Measurements from ENCODE around the gene LAMTOR3. TPM values are rescaled to one million over a fixed set of nuclear protein-coding genes. Genes with fewer than 3 reads are reported as not detected.

The LAMTOR3 gene
- total and polyA plus RNA-seq, 10 of the 15 experiments (the other 5 are each of a cell fraction or from before 2014, with no cell fraction given), result 30.1 to 120 (median 65.5) TPM

- TF ChIP-seq ZBTB40 (IDR thresholded peaks at IDR 0.05; ENCODE audit: borderline replicate concordance) (no peak), NR2C1 (IDR thresholded peaks at IDR 0.05) (no peak), PAX8 (IDR thresholded peaks at IDR 0.05) (no peak), BRCA1 (IDR thresholded peaks at IDR 0.05; ENCODE audit: low read depth, low read length) (no peak), POLR2AphosphoS5 (IDR thresholded peaks at IDR 0.05; ENCODE audit: low read length) (no peak), ATF7 (IDR thresholded peaks at IDR 0.05; ENCODE audit: low read depth) (no peak; the same call in 1 of the 2 replicates), GATAD2B (conservative IDR thresholded peaks at IDR 0.05; ENCODE audit: low read depth) (no peak), E2F8 (IDR thresholded peaks at IDR 0.05; ENCODE audit: low read depth, partially characterized antibody) (no peak), MTA2 (IDR thresholded peaks at IDR 0.05; ENCODE audit: low read depth) (peak; percentile 96), CHD4 (IDR thresholded peaks at IDR 0.05) (no peak), ZBTB11 (CRISPR knock-in tag; IDR thresholded peaks at IDR 0.05) (no peak), POLR2AphosphoS2 (IDR thresholded peaks at IDR 0.05; ENCODE audit: low read depth, low read length) (no peak), CBX5 (IDR thresholded peaks at IDR 0.05; ENCODE audit: low read depth) (no peak), CTCF (IDR thresholded peaks at IDR 0.05 in 2 of 3, conservative IDR thresholded peaks at IDR 0.05 in 1 of 3; ENCODE audit: control insufficient read depth in 2 of 3, extremely low read depth in 1 of 3, insufficient read depth in 1 of 3, low read depth in 3 of 3, low read length in 3 of 3) (no peak), POLR2A (IDR thresholded peaks at IDR 0.05; ENCODE audit: low read depth, low read length) (no peak), NFYA (IDR thresholded peaks at IDR 0.05; ENCODE audit: borderline replicate concordance, low read depth, low read length) (no peak), ZNF217 (IDR thresholded peaks at IDR 0.05) (0 out of 2 replicates have a peak, but pooled peaks have one; percentile 32)
Observed at GRCh38 chr4:99848591-99849001, 45.6 kb downstream of the LAMTOR3 start (continued).

Data from GM12878 (cell line).